ENCODE results near the gene RSF1.

GRCh38 chr11:77729063-77729462 lies 91.5 kb downstream of the RSF1 start:
- TF ChIP-seq, protein P1, sequence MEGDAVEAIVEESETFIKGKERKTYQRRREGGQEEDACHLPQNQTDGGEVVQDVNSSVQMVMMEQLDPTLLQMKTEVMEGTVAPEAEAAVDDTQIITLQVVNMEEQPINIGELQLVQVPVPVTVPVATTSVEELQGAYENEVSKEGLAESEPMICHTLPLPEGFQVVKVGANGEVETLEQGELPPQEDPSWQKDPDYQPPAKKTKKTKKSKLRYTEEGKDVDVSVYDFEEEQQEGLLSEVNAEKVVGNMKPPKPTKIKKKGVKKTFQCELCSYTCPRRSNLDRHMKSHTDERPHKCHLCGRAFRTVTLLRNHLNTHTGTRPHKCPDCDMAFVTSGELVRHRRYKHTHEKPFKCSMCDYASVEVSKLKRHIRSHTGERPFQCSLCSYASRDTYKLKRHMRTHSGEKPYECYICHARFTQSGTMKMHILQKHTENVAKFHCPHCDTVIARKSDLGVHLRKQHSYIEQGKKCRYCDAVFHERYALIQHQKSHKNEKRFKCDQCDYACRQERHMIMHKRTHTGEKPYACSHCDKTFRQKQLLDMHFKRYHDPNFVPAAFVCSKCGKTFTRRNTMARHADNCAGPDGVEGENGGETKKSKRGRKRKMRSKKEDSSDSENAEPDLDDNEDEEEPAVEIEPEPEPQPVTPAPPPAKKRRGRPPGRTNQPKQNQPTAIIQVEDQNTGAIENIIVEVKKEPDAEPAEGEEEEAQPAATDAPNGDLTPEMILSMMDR (IDR thresholded peaks at IDR 0.05): no peak
- TF ChIP-seq POLR2AphosphoS5 (IDR thresholded peaks at IDR 0.05) (no peak), POLR2A (IDR thresholded peaks at IDR 0.05) (no peak)

All from stomach (tissue), 4 donors.